Inflammatory macrophage (primary cell): ENCODE measurements around the gene SREBF1.

ENCODE experiments used
- DNase-seq, 2 donors: peaks; one replicate each; pipeline ENCODE4 v3.0.0-alpha.2; 2020 to 2022

SREBF1 gene

DNA sequence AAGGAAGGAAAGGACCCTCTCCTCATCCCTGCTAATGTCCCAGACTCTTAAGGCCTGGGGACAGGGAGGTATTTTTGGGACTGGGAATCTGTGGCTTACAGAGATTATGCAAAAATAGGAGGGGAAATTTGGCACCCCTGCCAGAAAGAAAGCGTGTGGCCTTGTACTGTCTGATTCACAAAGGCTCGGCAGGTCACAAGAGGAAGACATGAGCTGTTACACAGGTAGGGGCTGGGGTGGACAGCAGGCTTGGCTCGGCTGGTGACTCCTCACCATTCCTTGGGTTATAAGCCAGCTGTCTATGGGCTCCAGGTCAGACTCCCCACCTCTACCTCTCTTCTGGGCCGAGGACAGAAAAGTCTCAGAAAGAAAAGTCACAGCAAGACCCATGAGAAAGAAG, 20.7 kb upstream of the SREBF1 start:
- no peak for DNase-seq

DNA sequence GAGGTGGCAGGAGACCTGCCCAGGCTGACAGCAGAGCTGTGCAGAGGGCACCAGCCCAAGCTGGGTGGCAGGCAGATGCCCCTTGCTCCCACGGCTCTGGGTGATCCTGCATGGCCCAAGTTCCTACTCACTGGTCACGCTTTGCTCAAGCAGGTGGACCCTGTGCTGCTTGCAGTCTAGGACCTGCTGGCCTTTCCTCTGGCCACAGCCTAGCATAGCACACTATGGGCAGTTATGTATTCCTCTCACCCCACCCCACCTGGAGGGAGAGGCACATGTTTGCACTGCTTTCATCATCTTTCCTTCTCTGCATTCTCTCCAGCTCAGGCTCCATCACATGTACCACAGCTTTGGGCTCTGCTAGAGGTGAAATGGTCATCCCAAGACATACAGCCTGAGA, 19.6 kb upstream of the SREBF1 start:
- no peak for DNase-seq

DNA sequence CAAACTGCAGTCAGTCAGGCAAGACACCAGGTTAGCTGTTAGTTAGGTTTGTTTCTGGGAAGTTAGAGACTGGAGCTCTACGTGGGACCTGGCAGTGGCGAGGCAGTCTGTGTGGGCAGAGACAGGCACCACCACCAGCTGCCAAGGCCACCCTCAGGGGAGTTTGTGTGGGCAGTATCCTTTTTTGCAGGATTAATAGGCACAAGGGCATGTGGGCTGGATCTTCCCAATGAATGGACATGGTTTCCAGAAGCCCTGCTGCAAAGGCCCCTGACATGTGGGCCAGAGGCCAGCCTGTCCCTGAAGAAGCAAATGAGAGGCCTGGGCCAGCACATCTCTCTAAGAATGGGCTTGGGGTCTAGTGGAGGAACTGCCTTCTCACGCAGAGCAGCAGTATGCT, 19.2 kb upstream of the SREBF1 start:
- peak; percentile 34 to 60 for DNase-seq

DNA sequence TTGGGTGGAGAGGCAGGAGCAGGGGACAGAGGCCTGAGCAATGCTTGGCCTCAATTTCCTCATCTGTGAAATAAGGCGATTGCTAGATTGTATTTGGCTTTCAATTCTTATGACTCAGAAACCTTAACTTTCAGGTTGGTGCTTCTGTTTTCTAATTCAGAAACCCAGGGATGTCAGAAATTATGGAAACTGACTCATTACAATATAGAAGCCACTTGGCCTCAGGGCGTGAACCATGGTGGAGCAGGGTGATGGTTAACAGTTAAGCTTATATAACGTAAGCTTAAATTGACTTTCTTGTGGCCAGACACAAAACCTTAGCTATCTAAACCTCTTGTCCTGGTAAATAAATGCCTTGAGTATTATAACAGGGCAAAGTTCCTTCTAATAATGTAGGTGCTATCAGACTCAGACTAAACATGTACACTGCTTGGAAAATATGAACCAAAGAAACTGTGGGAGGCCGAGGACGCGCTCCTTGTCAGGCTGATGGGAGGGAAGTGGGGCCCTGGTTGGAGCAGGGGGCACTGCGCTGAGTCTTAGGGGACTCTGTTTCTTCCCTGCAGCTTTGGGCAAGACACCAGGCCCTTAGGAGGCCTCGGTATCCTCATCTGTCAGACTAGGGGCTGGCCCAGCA, 17.1 kb upstream of the SREBF1 start:
- DNase-seq, result no peak

DNA sequence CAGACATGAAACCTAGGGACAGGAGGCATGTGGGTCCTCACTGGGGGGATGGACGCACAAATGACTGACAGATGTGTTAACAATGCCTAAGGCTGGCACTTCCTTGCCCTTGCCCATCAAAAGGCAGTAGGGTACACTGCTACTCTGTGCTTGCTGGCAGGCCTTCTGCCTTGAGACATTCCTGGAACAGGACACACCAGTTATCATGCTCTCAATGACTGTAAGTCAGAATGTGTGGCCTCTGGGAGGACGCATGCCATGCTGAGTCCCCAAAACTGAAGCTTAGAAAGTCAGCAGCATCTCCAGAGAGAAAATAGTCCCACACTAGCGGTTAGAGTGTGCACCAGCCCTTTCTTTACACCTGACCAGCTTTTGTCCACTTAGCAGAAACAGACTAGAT, 16.1 kb upstream of the SREBF1 start:
- no peak for DNase-seq

DNA sequence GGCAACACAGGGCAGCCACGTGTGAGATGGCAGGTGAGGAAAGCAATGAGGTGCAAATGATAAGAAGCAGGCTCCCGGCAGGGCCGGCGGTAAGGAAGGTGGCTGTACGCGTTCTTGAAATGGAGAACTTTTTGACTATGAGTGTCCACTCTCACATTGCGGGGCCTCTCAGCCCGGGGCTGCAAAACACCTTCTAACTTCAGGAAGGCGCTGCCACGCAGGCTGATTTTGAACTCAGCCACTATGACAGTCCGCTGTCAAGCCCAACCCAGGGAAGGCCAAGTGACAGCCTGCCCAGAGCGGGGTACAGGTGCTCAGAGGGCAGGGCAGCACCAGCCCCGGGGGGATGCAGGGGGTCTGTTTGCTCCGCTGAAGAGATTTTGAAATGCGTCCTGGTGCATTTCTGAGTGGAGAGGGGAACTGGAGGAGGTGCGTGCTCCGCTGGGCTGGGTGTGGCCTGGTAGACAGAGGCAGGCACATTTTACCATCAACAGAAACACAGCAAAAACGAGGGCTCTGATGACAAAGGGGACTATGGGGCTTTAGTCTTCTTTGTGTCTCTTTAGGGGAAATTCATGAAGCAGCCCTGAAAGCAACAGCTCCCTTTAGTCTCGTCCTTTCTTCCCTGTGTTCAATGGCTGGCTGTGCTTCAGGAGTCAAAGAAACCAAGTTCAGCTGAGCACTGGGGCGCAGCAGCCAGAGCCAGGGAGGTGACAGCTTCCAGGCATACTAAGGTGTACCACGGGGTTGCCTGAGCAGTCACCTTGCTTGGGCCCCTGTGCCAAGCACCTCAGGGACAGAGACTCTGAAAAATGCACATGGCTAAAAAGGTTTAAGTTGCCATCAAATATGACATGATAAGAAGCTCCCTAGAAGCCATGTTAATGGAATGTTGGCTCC, 14.6 kb upstream of the SREBF1 start:
- DNase-seq, result no peak

DNA sequence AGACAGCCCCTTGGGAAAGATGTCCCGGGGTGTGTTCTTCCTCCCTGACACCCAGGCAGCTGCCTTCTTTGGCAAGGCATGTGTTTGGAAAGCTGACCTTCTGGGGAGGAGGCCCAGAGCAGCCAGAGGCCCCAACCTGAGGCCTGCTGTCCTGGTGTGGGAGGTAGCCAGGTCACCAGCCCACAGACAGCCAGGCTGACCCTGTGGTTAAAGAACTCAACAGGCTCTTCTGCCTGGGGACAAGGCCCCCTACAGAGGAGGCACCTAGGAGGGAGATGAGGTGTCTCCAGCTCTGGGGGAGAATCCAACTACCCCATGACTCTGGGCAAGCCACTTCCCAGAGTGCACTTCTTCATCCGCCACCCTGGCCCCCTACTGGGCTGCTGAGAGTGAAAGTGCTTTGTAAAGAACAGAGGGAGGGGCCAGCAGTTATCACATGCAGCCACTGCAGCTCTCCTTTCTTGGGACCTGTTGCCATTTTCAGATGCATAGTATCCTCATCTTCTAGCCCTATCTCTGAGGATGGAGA, 13.1 kb upstream of the SREBF1 start:
- peak; percentile 72 to 73 for DNase-seq

DNA sequence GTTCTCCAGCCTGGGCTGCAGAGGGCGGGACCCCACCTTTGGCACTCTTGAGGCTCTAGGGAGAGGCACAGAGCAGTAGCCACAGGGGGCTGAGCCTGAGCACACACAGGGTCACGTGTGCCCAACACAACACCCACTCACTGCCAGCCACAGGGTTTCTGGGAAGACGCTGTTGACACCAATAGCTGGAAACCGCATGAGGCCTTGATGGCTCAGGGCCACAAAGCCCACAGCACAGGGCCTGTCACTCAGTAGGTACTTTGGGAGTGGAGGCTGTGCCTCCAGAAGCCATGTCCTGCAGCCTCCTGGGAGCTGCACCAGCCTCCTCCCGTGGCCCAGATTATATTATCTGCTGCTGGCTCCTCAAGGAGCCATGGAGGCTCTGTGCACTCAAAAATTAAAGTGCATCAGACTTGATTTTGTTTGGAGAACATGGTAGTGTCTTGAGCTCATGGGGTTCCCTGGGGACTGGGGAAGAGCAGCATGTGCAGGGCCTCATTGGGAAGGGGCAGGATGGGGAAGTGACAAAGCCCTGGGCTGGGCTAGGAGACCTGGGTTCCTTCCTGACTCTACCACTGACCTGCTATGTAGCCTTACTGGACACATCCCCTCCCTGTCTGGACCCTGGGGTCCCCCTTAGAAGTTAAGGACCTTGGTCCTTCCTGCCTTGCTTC, 12.5 kb upstream of the SREBF1 start:
- peak; percentile 93 to 94 for DNase-seq

DNA sequence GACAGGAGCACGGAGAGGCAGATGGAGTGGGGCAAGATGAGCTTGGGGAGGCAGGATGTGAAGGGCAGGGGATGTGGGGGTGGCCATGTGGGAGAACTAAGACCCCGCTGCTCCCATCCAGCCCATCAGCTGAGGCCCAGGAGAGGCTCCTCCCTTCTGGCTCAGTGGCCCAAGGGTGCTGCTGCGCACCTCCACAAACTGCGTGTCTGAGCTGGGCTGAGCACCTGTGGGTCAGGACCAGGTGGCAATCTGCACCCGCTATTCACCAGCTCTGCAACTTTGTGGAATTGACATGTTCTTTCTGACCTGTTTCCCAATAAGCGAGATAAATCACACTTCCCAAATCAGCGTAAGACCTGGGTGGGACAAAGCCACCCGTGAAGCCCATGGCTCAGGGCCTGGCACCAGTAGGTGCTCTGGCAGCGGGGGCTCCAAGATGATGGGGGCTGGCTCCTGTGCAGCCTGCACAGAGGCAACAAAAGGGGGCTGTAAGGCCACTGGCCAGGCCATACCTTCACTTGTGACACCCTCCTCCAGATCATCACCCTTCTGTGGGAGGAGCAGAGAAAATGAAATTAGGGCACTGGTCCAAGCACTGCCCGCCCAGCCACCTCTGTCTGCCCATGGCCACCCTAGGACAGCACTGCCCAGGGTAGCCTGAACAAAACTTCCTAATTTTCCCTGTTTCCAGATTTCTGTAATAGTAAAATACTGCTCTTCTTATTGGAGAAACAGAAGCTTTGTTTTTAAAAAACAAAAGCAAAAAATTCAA, 11.7 kb upstream of the SREBF1 start:
- peak; percentile 45 to 68 for DNase-seq

DNA sequence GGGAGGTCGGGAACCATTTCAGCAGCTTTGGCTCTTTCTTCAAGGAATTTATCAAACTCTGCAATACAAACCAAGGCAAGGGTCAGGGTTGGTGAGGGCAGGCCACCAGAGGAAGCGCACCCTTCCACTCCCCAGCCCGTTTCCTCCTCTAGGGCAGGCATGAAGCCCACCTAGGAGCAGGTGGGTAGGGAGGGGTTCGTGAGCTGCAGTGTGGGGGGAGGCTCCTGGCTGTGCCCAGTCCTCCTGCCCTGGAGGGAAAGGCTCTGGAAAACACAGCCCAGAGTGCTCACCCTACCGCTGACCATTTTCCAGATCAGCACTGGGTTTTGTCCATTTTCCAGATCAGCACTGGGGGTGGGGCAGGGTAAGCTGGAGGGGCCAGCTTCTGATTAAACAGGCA, 10.9 kb upstream of the SREBF1 start:
- no peak for DNase-seq

DNA sequence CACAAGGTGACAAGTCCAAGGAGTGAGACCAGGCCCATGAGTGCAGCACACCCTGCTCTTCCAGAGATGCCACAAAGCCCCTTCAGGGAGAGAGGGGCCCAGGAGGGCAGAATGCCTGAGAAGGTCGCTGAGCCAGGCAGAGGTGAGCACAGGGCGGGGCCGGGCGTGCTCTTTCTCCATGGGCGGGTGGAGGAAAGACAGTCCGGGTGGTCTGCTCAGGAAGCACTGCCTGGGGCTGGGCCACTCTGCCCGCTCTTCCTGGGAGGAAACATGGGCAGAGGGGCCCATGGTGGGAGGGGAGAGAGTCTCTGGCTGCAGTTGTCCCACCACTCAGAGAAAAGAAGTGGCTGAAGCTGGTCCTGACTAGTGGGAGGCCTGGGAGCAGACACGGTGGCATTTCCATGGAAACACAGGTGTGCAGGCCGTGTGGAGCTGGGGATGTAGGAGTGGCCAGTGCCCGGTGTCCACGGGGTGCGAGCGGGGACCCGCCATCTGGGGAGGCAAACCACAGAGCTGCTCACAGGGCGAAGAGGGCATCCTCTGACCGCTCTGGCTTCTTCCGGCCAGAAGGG, 10.4 kb upstream of the SREBF1 start:
- DNase-seq, result no peak

DNA sequence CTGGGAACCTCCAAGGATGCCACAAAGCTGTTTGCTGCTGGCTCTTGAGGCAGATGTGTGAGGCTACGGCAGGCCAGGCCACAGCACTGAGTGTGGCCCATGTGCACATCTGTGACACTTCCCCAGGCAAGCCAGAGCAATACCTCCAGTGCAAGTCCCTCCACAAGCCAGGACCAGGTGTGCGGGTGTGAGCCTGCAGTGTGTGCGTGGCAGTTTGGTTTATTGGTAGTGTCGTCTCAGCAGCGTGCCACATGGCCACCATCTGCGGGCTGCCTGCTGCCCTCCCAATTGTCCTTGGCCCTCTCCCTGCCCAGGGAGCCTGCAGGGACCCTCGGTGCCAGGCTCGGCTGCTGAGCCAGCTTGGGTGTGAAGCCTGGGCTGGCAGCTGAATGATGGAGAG, 9.9 kb upstream of the SREBF1 start:
- DNase-seq, result no peak

DNA sequence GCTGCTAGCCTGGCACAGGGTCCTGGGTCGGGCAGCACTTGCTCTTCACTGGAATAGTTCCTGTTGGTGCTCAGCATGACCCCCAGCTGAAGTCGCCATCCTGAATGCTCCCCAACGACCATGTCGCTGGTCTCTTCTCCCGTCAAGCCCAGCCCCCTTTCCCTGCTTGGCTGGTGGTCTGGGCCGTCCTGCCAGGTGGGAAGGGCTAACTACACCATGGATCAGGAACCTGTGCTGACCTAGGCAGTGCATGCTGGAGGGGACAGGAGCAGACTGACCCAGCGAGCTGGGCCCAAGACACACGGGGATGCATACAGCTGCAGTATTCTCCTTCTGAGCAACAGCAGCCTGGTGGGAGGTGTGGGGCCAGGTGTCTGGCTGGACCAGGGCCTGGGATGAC, 9.2 kb upstream of the SREBF1 start:
- no peak for DNase-seq

DNA sequence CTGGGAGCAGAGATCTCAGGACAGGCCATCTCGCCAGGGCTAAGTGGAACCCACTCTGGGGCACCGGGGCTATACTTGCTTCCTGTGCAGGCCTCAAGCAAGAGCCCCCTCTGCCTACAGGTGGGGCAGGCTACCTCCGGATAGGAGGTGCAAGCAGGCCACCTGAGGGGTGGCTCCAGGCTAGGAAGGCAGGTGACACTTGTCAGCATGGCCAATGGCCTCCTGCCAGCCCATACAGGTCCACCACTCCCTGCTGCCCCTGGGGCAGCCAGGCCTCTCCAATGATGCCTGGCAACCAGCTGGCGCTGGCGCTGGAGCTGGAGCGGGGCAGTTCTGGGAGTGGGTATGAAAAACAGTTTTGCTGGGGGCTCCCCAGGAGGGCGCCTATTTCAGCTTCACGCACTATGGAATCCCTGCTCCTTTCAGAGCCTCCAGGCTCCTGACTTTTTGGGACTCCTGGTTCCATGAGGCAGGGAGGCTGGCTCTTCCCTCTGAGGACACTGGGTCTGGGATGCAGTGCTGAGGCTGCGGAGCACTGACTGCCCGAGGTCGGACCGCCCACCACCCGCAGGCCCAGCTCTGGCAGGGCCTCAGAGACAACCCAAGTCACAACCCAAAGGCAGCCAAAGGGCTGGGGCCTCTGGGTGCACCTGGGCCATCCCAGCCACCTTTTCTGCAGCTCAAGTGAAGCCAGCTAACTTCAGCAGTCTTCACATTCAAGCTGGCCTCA, 8.4 kb upstream of the SREBF1 start:
- DNase-seq, result no peak

DNA sequence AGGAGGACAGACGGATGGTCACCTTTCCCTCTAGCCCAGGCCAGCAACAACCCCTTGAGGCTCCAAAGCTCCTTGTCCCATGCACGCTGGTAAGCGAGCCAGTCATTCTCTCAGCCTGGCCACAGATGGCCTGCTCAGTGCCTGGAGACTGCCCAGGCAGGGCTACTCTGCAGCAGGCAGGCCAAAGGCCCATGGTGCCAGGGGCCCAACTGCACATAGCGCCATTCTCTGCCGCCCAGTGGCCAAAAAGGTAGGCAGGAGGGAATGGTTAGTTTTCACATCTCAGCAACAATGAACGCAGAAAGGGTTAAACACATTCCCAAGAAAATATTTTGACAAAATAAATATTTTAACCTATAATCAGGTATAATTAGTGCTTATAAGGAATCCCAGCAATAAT, 7.7 kb upstream of the SREBF1 start:
- no peak for DNase-seq

DNA sequence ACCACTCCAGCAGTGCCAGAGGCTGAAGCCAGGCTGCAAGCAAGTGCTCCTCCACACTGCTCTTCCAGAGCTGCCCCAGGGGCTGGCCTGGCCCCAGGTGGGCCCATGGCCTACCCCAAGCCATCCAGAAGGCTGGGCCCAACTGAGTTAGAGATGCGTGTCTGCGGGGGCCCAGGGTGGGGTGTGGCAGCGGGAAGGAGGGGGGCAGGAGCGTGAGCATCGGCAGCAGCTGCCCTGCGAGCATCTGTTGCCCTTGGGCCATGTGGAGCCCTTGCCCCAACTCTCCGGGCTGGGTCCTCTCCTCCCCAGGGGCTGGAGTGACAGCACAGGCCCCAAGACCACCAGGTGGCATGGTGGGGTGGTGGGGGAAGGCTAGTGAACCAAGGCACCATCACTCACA, 7.3 kb upstream of the SREBF1 start:
- DNase-seq, result no peak

DNA sequence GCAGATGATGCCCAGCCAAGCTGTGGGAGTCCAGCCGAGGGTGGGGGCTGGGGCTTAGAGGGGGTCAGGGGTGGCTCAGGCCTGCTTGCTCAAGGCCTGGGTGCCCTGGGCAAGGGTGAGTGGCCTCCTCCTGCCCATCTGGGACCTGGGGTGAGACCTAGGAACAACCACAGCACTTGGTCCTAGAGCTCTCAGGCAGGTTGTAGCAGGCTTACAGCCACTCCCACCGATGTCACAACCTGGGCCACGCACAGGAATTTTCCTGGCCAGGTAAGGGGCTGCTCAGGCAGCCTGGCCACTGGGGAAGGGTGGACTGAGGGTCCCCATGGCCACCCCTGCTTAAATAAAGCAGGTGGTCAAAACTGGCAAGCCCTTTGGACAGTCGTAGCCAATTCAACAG, 6.3 kb upstream of the SREBF1 start:
- DNase-seq, result no peak

DNA sequence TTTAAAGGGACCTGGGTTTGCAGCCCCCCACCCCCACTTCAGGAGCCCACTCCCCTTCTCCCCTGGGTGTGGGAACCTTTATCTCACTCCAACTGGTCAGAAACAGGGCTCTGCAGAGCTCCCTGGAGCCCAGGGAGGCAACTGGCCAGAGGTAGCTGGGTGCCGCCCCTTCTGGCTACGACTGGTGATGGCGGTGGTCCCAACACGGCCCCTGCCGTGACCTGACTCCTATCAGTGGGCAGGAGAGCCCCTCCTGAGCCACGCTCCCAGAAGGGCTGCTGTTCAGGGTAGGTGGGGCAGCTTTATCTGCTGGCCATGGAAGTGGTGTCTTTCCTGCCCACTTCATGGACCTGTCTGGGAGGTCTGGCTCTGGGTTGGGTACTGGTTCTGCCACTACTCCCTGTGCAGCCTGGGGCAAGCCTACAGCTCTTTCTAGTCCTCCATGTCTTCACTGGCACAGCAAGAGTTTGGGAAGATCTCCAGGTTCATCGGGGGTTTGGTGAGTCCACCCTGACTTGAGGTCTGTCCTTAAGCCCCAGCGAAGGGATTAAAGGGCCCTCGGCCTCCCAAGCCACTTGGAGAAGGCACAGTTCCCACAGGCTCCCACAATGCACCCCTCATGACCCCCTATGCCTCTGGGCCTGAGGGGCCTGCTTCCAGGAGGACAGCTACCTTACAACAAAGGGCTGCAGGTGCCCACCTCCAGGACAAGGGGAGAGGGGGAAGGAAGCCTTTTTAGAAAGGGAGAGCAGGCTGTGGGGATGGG, 5.5 kb upstream of the SREBF1 start:
- no peak for DNase-seq

DNA sequence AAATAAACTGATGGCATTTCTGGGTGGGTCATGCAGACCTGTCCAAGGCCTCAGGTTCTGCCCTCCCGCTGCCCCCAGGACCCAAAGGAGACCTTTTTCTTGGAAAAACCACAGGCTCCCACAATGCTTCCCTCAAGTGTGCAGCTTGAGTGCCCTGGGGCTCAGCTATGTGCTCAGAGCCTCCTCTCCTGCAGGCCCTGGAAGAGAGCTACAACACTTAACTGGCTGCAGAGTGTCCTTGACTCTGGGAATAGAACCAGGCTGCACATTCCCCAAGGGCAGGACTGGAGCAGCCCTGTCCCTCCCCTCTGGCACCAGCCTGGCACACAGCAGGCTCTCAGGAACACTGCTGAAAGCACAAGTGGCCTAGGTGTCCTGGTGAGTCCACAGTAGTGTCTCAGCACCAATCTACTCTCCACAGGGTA, 4.8 kb upstream of the SREBF1 start:
- no peak for DNase-seq

DNA sequence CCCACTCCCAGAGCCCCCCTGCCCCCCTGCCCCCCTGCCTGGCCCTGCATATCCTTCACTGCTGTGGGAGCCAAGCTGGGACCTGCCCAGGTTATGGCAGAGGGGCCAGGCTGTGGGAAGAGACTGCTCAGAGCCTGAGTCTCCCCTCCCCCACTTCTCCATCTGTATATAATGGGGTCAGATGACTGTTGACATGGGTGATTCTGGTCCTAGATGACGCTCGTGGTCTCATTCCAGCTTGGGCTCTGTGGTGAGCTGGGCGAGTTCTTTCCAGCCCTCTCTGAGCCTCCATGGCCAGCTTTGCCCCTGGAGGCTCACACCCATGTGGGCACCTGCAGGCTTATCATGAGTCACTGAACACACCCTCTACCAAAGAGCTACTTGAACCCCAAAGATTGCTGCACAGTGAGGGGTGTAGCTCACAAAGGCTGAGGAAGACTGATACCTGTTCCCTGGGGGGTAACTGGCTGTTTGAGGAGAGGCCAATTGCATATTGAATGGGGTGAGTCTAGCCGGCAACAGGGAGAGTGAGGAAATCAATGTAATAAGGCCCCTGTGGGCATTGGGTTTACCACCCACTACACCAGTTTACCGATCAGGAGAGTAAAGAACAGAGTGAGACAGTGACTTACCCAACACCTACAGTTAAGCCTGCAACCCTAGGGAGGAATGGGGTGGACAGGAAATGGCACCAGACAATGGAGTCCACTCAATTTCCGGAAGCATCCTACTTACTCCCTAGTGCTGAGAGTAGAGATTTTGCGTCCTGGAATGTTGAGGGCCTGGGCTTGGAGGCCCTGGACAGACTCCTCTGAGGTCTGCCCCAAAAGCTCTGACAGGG, 4.2 kb upstream of the SREBF1 start:
- peak; percentile 38 to 58 for DNase-seq
